GM12873 (cell line): ENCODE data around the gene CEP44.
A peak's percentile ranks its signal among the peaks of the same experiment; 100 is the strongest.

Experiments
- CTCF ChIP-seq: IDR thresholded peaks from 2 replicates; pipeline ENCODE4 v1.5.1; 2012; ENCODE audit warnings: low read depth, mild to moderate bottlenecking, moderate library complexity, low read length, control low read depth; ENCODE audit not compliant: insufficient read depth; ENCODE audit errors: missing control alignments

The CEP44 gene

DNA sequence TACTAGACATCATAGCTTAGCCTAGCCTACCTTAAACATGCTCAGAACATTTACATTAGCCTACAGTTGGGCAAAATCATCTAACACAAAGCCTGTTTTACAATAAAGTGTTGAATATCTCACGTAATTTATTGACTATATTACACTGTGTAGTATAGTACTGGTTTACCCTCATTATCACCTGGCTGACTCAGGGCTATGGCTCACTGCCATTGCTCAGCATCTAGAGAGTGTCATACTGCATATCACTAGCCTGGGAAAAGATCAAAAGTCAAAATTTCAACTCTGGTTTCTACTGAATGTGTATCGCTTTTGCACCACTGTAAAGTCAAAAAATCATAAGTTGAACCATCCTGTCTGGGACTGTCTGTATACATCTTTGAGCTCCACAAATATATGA, 78.6 kb downstream of the CEP44 start:
- TF ChIP-seq CTCF, result no peak

DNA sequence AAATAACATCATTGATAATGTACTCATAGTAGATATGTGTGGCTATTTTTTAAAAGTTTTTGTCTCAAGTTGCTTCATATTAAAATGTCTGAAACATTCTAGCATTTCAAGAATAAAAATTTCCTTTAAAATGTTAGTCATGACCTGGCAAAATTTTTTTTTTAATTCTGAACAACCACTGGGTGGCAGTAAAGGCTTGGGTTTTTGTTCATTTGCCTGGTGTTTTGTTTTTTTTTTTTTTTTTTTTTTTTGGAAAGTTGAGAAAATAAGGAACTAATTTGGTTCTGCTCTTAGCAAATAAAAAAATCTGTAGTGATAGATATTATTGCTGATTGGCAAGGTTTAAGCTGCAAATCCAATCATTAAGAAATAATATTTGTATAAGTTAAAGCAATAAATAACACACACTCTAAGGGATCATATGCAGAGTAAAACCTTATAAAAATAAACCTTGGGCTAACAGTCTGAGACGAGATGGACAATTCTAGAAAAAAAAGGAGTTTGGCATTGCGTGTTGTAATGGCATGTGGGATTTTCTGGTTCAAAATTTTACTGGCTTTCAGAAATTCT, 81.4 kb downstream of the CEP44 start:
- peak; percentile 28 for TF ChIP-seq CTCF

GRCh38 chr4:174369985-174370384, 86.3 kb downstream of the CEP44 start:
- no peak for TF ChIP-seq CTCF

- no peak for TF ChIP-seq CTCF
These were observed 90.1 kb downstream of the CEP44 start for GRCh38 chr4:174373821-174374220.

GRCh38 chr4:174375422-174375821, 91.7 kb downstream of the CEP44 start:
- no peak for TF ChIP-seq CTCF

DNA sequence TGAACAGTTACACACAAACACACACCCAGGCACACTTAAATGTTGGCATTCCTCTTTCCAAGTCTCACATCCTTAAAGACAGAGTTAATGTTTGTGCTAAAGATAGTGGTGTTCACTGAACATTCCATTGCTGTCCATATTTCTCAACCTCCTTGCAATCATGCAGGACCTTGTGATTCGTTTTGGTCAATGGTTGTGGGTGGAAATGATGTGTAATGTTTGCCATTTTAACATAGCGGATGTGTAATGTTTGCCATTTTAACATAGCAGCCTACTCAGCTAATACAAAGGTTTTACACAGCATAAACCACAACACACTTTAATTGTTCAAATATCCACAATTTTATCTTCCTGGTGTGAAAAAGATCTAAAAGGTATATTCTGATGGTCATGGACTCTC, 93.9 kb downstream of the CEP44 start:
- TF ChIP-seq CTCF, result no peak

- TF ChIP-seq CTCF, result no peak
These were observed 95.2 kb downstream of the CEP44 start for GRCh38 chr4:174378951-174379350.
